SK-N-SH treated with all-trans-retinoic acid at 6 μM for 48 hours (cell line): ENCODE data around the gene SAT1.

ENCODE experiments used
- ATAC-seq: fragments of 200-7000 bp; cut with Tn5 transposase; 3 replicates; pipeline ENCODE4 v1.9.1; 2020; ENCODE audit warnings: mild to moderate bottlenecking, moderate library complexity
- ARNTL ChIP-seq: fragments of 450-650 bp; formaldehyde crosslinking; IDR thresholded peaks from 2 replicates; pipeline ENCODE4 v1.5.0; 2020; ENCODE audit warnings: low read depth, mild to moderate bottlenecking, moderate library complexity, borderline replicate concordance
- BACH2 ChIP-seq: fragments of 250-450 bp; sonication (Bioruptor Pico); IDR thresholded peaks from 2 replicates; pipeline ENCODE4 v1.9.0; 2021; ENCODE audit warnings: mild to moderate bottlenecking, borderline replicate concordance
- CREB5 ChIP-seq: fragments of 250-450 bp; sonication (Bioruptor Pico); IDR thresholded peaks from 2 replicates; pipeline ENCODE4 v1.5.1; 2020; ENCODE audit warnings: low read depth, mild to moderate bottlenecking, moderate library complexity
- CSRNP3 ChIP-seq: fragments of 250-450 bp; sonication (Bioruptor Pico); IDR thresholded peaks from 2 replicates; pipeline ENCODE4 v1.5.1; 2021; ENCODE audit warnings: mild to moderate bottlenecking, moderate library complexity
- ESRRG ChIP-seq: fragments of 250-450 bp; sonication (Bioruptor Pico); IDR thresholded peaks from 2 replicates; pipeline ENCODE4 v1.6.1; 2021; ENCODE audit warnings: mild to moderate bottlenecking
- GLIS3 ChIP-seq: fragments of 250-450 bp; sonication (Bioruptor Pico); IDR thresholded peaks from 2 replicates; pipeline ENCODE4 v1.5.0; 2020; ENCODE audit warnings: mild to moderate bottlenecking, moderate library complexity
- ISL1 ChIP-seq: fragments of 250-450 bp; sonication (Bioruptor Pico); IDR thresholded peaks from 2 replicates; pipeline ENCODE4 v2.1.2; 2022; ENCODE audit warnings: mild to moderate bottlenecking, moderate library complexity
- POU6F1 ChIP-seq: fragments of 250-450 bp; sonication (Bioruptor Pico); IDR thresholded peaks from 2 replicates; pipeline ENCODE4 v1.8.0; 2021; ENCODE audit warnings: low read depth, mild to moderate bottlenecking, moderate library complexity, borderline replicate concordance
- PPARA ChIP-seq: fragments of 250-450 bp; sonication (Bioruptor Pico); IDR thresholded peaks from 2 replicates; pipeline ENCODE4 v1.5.0; 2020; ENCODE audit warnings: mild to moderate bottlenecking, borderline replicate concordance
- RARB ChIP-seq: fragments of 250-450 bp; sonication (Bioruptor Pico); IDR thresholded peaks from 2 replicates; pipeline ENCODE4 v1.8.0; 2021; ENCODE audit warnings: mild to moderate bottlenecking, moderate library complexity
- SNAI2 ChIP-seq: fragments of 250-450 bp; sonication (Bioruptor Pico); IDR thresholded peaks from 2 replicates; pipeline ENCODE4 v1.5.0; 2020; ENCODE audit warnings: mild to moderate bottlenecking, moderate library complexity
- TCF4 ChIP-seq: fragments of 250-450 bp; sonication (Bioruptor Pico); IDR thresholded peaks from 2 replicates; pipeline ENCODE4 v1.8.0; 2021; ENCODE audit warnings: mild to moderate bottlenecking, moderate library complexity, borderline replicate concordance
- TSHZ2 ChIP-seq: fragments of 250-450 bp; sonication (Bioruptor Pico); IDR thresholded peaks from 2 replicates; pipeline ENCODE4 v1.5.0; 2020; ENCODE audit warnings: mild to moderate bottlenecking, moderate library complexity
- ZC3H10 ChIP-seq: fragments of 250-450 bp; sonication (Bioruptor Pico); IDR thresholded peaks from 2 replicates; pipeline ENCODE4 v1.5.1; 2021; ENCODE audit warnings: mild to moderate bottlenecking, moderate library complexity
- ZFP30 ChIP-seq: fragments of 450-650 bp; formaldehyde crosslinking; IDR thresholded peaks from 2 replicates; pipeline ENCODE4 v1.5.0; 2022; ENCODE audit warnings: mild to moderate bottlenecking, moderate library complexity
- ZNF70 ChIP-seq: fragments of 450-650 bp; formaldehyde crosslinking; IDR thresholded peaks from 2 replicates; pipeline ENCODE4 v1.5.0; 2020; ENCODE audit warnings: mild to moderate bottlenecking, moderate library complexity
- ZNF8 ChIP-seq: fragments of 450-650 bp; formaldehyde crosslinking; IDR thresholded peaks from 2 replicates; pipeline ENCODE4 v1.5.0; 2020; ENCODE audit warnings: mild to moderate bottlenecking, moderate library complexity

Gene SAT1

GRCh38 chrX:23822397-23822796, 39.4 kb downstream of the SAT1 start:
- no peak for ATAC-seq
- TF ChIP-seq ZC3H10 (CRISPR knock-in tag) (no peak), TCF4 (CRISPR knock-in tag) (no peak), POU6F1 (CRISPR knock-in tag) (no peak), CREB5 (CRISPR knock-in tag) (no peak), TSHZ2 (CRISPR knock-in tag) (no peak), ESRRG (CRISPR knock-in tag) (no peak), ARNTL (CRISPR knock-in tag) (no peak), PPARA (CRISPR knock-in tag) (no peak), ZFP30 (CRISPR knock-in tag) (no peak), GLIS3 (CRISPR knock-in tag) (no peak), RARB (no peak), ISL1 (no peak), SNAI2 (no peak), ZNF8 (CRISPR knock-in tag) (no peak)
- TF ChIP-seq, all 23 proteins: peak for 0

GRCh38 chrX:23822841-23823240, 39.9 kb downstream of the SAT1 start:
- TF ChIP-seq ZC3H10 (CRISPR knock-in tag) (no peak), CREB5 (CRISPR knock-in tag) (no peak), PPARA (CRISPR knock-in tag) (no peak), CSRNP3 (CRISPR knock-in tag) (no peak), SNAI2 (no peak), TCF4 (CRISPR knock-in tag) (no peak), POU6F1 (CRISPR knock-in tag) (no peak), GLIS3 (CRISPR knock-in tag) (no peak)

GRCh38 chrX:23825675-23826074, 42.7 kb downstream of the SAT1 start:
- TF ChIP-seq BACH2 (CRISPR knock-in tag) (no peak), ZNF70 (CRISPR knock-in tag) (no peak), ESRRG (CRISPR knock-in tag) (no peak), RARB (no peak), SNAI2 (no peak), CSRNP3 (CRISPR knock-in tag) (no peak)
- ATAC-seq, result no peak

More at GRCh38 chrX:23822841-23823240, 39.9 kb downstream of the SAT1 start:
- ATAC-seq, result no peak
